OCI-LY1 (cell line): Measurements from ENCODE around the gene STEAP4.

Experiments
- H2AFZ ChIP-seq: fragments of 200-600 bp; sonication (generic), shearing (Covaris generic); 2 replicates; pipeline ENCODE4 v1.6.0; 2014; ENCODE audit warnings: antibody characterized with exemption, mild to moderate bottlenecking, low read length
- H3F3A ChIP-seq: fragments of 200-600 bp; sonication (generic), shearing (Covaris generic); 2 replicates; pipeline ENCODE4 v1.6.0; 2014; ENCODE audit warnings: mild to moderate bottlenecking, antibody characterized with exemption, low read length, moderate library complexity; ENCODE audit not compliant: insufficient read depth
- H3K27ac ChIP-seq: fragments of 200-600 bp; sonication (generic); 2 replicates; pipeline ENCODE4 v1.5.1; 2014; ENCODE audit warnings: low read length, mixed run types, mild to moderate bottlenecking, low read depth; ENCODE audit not compliant: poor library complexity, severe bottlenecking
- H3K27me3 ChIP-seq: fragments of 200-600 bp; sonication (generic); 2 replicates; pipeline ENCODE4 v1.6.0; 2014; ENCODE audit warnings: antibody characterized with exemption, mild to moderate bottlenecking, low read length, moderate library complexity; ENCODE audit not compliant: insufficient read depth
- H3K36me3 ChIP-seq: fragments of 200-600 bp; sonication (generic); 2 replicates; pipeline ENCODE4 v1.6.1; 2014; ENCODE audit warnings: mild to moderate bottlenecking, antibody characterized with exemption, low read length, moderate library complexity, mixed read lengths; ENCODE audit not compliant: insufficient read depth
- H3K4me1 ChIP-seq: fragments of 200-600 bp; sonication (generic); 2 replicates; pipeline ENCODE4 v1.5.1; 2014; ENCODE audit warnings: mild to moderate bottlenecking, low read length, moderate library complexity; ENCODE audit not compliant: insufficient read depth, severe bottlenecking
- H3K4me2 ChIP-seq: fragments of 200-600 bp; sonication (generic), shearing (Covaris generic); 2 replicates; pipeline ENCODE4 v1.6.1; 2014; ENCODE audit warnings: low read length
- H3K4me3 ChIP-seq: fragments of 200-600 bp; sonication (generic); 2 replicates; pipeline ENCODE4 v1.5.1; 2014; ENCODE audit warnings: low read length, low read depth, mild to moderate bottlenecking, mixed read lengths; ENCODE audit not compliant: poor library complexity, severe bottlenecking
- H3K79me2 ChIP-seq: fragments of 200-600 bp; shearing (Covaris generic); 2 replicates; pipeline ENCODE4 v1.6.1; 2016; ENCODE audit warnings: mixed run types, low read length, mixed read lengths; ENCODE audit not compliant: insufficient read depth
- H3K9ac ChIP-seq: fragments of 200-600 bp; sonication (generic), shearing (Covaris generic); 2 replicates; pipeline ENCODE4 v1.6.1; 2014; ENCODE audit warnings: mild to moderate bottlenecking, low read length, mixed read lengths
- H3K9me2 ChIP-seq: fragments of 200-600 bp; sonication (generic), shearing (Covaris generic); 2 replicates; pipeline ENCODE4 v1.6.1; 2014; ENCODE audit warnings: low read depth, mild to moderate bottlenecking, low read length, mixed read lengths
- H3K9me3 ChIP-seq: fragments of 200-600 bp; shearing (Covaris generic); 2 replicates; pipeline ENCODE4 v1.6.1; 2014; ENCODE audit warnings: low read length, mixed read lengths
- H4K20me1 ChIP-seq: fragments of 200-600 bp; sonication (generic), shearing (Covaris generic); 2 replicates; pipeline ENCODE4 v1.6.0; 2016; ENCODE audit warnings: mild to moderate bottlenecking, low read length; ENCODE audit not compliant: insufficient read depth
- EZH2 ChIP-seq: fragments of 200-600 bp; sonication (generic), shearing (Covaris generic); IDR thresholded peaks from 2 replicates; pipeline ENCODE4 v1.8.0; 2017; ENCODE audit warnings: borderline replicate concordance, mixed run types, mild to moderate bottlenecking, antibody characterized with exemption, low read length, moderate library complexity, mixed read lengths
- TF ChIP-seq, protein P1 (sequence below): fragments of 200-600 bp; sonication (generic), shearing (Covaris generic); IDR thresholded peaks from 2 replicates; pipeline ENCODE4 v1.5.1; 2017; ENCODE audit warnings: mild to moderate bottlenecking, antibody characterized with exemption, low read length, moderate library complexity, mixed read lengths

Gene STEAP4

DNA sequence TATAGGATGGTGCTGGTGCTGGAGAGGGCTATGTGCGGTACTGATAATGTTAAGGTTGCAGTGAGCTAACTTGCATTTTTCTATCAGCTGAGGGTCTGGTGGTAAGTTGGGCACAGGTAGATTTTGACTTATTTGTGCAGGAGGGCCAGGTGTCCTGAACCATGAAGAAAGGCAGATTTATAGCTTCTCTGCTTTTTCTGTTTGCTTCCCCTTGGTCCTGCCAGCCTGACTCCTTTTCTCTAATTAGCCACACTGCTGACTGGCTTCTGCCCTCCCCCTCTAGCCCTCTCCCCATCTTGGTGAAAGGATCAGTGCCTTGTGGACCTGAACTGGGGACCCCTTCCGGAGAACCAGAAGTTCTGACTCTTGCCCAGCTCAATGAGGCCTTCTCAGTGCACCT, 40.8 kb upstream of the STEAP4 start:
- Histone ChIP-seq H3K4me2 (no peak overlapping the region), H3F3A (no peaks in the 10 kb centered on the region), H2AFZ (no peak overlapping the region), H3K27ac (no peak overlapping the region), H3K4me3 (no peak overlapping the region), H3K4me1 (no peaks in the 10 kb centered on the region), H3K9ac (no peak overlapping the region), H3K27me3 (no peaks in the 10 kb centered on the region), H3K79me2 (no peaks in the 10 kb centered on the region), H3K9me2 (no peaks in the 10 kb centered on the region), H3K9me3 (no peaks in the 10 kb centered on the region), H4K20me1 (no peaks in the 10 kb centered on the region), H3K36me3 (no peaks in the 10 kb centered on the region)
- TF ChIP-seq, protein P1, sequence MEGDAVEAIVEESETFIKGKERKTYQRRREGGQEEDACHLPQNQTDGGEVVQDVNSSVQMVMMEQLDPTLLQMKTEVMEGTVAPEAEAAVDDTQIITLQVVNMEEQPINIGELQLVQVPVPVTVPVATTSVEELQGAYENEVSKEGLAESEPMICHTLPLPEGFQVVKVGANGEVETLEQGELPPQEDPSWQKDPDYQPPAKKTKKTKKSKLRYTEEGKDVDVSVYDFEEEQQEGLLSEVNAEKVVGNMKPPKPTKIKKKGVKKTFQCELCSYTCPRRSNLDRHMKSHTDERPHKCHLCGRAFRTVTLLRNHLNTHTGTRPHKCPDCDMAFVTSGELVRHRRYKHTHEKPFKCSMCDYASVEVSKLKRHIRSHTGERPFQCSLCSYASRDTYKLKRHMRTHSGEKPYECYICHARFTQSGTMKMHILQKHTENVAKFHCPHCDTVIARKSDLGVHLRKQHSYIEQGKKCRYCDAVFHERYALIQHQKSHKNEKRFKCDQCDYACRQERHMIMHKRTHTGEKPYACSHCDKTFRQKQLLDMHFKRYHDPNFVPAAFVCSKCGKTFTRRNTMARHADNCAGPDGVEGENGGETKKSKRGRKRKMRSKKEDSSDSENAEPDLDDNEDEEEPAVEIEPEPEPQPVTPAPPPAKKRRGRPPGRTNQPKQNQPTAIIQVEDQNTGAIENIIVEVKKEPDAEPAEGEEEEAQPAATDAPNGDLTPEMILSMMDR, result no peak
- TF ChIP-seq EZH2, result no peak

DNA sequence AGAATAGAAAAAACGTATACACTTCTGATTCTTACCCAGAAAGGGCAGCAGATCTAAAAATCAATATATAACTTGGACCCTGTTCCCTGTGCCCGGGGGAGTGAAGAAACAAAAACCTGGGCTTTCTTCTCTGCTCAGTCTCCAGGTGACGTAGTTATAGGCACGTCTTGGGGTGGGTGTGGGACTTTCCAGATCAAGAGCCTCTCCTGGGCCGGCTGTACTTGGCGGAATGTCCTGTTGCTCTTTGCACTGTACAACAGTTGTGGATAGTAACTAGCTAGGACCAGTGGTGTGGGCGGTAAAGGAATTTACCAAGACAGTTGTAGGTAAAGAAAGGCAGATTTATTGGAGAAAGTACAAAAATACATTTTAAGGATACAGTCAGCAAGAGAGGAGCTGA, 40.4 kb upstream of the STEAP4 start:
- H3F3A ChIP-seq, result no peaks in the 10 kb centered on the region
- no peak overlapping the region for H3K4me2 ChIP-seq
- H3K27me3 ChIP-seq, result no peaks in the 10 kb centered on the region
- no peaks in the 10 kb centered on the region for H4K20me1 ChIP-seq
- H3K27ac ChIP-seq, result no peak overlapping the region
- H3K79me2 ChIP-seq, result no peaks in the 10 kb centered on the region
- no peaks in the 10 kb centered on the region for H3K9me3 ChIP-seq
- TF ChIP-seq, protein P1, result no peak
- no peak for TF ChIP-seq EZH2
- no peaks in the 10 kb centered on the region for H3K36me3 ChIP-seq
- no peak overlapping the region for H3K9ac ChIP-seq
- H3K4me1 ChIP-seq, result no peaks in the 10 kb centered on the region
- no peak overlapping the region for H3K4me3 ChIP-seq
- no peak overlapping the region for H2AFZ ChIP-seq
- no peaks in the 10 kb centered on the region for H3K9me2 ChIP-seq

DNA sequence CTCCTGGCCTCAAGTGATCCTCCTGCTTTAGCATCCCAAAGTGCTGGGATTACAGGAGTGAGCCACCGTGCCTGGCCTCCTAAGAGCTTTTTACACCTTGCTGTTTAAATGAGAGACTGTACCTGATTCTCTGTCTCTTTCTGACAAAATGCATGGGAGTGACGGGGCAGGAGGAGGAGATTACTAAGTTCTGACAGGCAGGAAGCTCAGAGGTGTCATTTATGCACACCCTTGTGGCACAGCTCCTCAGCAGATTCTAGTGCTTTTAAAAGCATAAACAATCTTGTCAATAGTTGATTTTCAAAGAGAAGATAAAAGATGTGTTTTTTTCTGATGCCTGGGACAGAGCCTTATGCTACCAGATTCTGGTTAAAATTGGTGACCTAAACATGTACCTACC, 39.7 kb upstream of the STEAP4 start:
- no peak overlapping the region for H3K4me2 ChIP-seq
- no peaks in the 10 kb centered on the region for H3K9me3 ChIP-seq
- H3K9me2 ChIP-seq, result no peaks in the 10 kb centered on the region
- no peaks in the 10 kb centered on the region for H4K20me1 ChIP-seq
- H3K27ac ChIP-seq, result no peak overlapping the region
- H3K79me2 ChIP-seq, result no peaks in the 10 kb centered on the region
- H2AFZ ChIP-seq, result no peak overlapping the region
- no peaks in the 10 kb centered on the region for H3F3A ChIP-seq
- no peak overlapping the region for H3K9ac ChIP-seq
- H3K36me3 ChIP-seq, result no peaks in the 10 kb centered on the region
- no peak overlapping the region for H3K4me3 ChIP-seq
- no peaks in the 10 kb centered on the region for H3K4me1 ChIP-seq
- no peak for TF ChIP-seq EZH2
- TF ChIP-seq, protein P1, result no peak
- H3K27me3 ChIP-seq, result no peaks in the 10 kb centered on the region
